Fibroblast of skin of abdomen (primary cell): ENCODE results near the gene KAZN.

Source experiments
- DNase-seq: peaks from one replicate; pipeline ENCODE4 v3.0.0-alpha.2; 2013

The KAZN gene

GRCh38 chr1:14866911-14867612 is 268.6 kb downstream of the KAZN start:
- DNase-seq, result no peak

GRCh38 chr1:14869187-14869586 is 270.7 kb downstream of the KAZN start:
- DNase-seq, result no peak

- DNase-seq, result no peak
These were observed 272.9 kb downstream of the KAZN start for GRCh38 chr1:14871218-14871970.

DNA sequence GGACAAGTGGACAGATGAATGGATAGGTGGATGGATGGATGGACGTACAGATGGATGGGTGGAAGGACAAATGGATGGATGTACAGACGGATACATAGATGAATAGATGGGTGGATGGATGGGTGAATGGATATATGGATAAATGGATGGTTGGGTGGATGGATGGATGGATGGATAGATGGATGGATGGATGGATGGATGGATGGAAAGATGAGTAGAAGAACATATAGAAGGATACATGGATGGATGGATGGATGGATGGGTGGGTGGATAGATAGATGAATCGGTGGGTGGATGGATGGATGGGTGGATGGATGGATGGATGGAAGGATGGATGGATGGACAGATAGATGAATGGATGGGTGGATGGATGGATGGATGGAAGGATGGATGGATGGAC is 274.3 kb downstream of the KAZN start:
- no peak for DNase-seq

- DNase-seq, result no peak
These were observed 275.2 kb downstream of the KAZN start for GRCh38 chr1:14873677-14874076.

DNA sequence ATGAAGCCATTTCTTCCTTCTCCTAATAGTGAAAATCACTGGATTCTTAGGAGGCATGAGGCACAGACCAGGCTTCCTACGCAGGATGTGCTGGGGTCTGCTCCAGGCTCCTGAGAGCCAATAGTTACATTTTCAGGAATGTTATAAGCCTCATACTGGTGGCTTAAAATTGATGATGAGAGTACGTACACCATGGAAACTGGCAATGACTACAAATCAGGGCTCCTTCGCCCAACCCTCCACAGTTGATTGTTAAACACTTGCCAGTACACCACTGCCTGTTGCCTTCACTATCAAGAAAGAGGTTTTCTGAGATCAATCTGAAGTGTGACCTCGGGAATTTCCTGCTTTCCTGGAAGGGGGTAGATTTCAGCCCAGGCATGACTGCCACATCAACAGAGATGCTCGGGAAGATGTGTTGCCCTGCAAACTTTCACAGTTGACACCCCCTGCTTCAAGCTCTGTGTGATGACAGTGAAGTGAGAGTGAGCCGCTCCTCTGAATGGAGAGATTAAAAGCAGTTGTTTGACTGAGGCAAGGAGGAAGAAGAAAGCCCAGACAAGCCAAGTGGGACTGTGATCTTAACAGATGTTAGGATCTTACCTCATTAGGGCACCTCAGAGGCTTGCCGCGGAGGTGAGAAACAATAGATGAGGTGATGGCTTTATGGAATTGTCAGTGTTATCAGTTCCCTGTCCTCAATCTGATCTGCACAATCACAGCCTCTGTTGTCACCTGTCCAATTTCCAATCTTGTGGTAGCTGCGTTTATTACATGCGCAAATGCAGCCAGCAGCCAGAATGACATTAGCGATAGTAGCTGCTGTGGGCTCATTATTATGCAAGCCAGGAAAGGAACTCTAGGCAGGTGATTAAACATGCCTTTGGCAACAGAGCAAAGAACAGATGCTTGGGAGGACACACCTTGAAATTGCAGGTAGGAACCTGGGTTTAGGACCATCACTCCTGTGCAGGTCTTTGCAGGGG is 277.3 kb downstream of the KAZN start:
- DNase-seq, result no peak

DNA sequence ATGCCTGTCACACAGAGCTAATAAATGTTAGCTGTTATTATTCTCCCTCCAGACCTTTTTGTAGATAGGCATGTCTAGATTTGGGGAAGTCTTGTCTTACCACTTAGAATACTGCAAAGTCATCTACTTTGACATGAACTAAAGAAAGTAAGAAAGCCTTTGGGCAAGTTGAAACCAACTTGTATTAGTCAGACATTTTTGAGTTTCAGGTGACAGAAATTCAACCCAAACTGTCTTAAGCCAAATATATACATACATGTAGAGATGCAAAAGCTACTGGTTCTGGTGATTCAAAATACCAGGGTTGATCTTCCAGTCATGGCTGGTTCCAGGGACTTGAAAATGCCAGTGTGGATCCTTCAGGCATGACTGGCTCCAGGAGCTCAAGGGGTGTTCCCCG is 278.3 kb downstream of the KAZN start:
- DNase-seq, result no peak

- no peak for DNase-seq
These were observed 278.7 kb downstream of the KAZN start for GRCh38 chr1:14877224-14877623.

- no peak for DNase-seq
These were observed 279.6 kb downstream of the KAZN start for GRCh38 chr1:14878124-14878523.

- no peak for DNase-seq
These were observed 280.5 kb downstream of the KAZN start for GRCh38 chr1:14878951-14879350.

DNA sequence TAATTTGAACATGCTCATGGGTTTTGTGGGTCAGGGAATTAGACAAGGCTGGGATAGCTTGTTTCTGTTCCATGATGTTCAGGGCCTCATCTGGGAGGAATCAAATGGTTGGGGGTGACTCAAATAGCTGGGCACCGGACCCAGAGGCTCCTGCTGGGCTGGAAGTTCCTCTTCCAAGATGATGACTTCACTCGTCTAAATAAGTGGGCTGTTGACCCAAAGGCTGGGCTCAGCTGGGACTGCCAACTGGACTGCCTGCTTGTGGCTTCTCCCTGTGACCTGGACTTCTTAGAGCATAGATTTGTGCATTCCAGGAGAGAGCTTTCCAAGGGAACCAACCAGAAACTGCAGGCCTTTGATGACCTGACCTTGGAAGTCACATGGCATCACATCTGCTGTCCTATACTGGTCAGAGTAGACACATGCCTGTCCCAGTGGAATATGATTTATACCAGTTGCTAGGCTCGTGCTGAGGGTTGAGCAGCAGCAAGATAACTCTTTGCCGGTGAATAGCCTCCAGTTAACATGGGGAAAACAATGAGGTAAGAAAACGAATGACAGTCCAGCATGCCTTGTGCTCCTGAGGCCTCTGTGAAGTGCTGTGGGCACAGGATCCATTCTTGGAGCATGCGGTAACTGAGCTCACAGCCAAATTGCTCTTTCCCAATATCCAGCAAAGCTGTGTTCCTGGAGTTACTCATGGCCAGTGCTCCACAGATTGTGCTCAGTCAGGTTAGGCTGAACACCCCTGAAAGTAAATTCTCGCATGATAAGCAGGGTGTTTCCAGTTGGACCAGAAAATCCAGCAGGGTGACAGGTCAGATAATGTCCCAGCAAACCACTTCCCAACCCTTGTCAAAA is 282.2 kb downstream of the KAZN start:
- DNase-seq, result no peak

DNA sequence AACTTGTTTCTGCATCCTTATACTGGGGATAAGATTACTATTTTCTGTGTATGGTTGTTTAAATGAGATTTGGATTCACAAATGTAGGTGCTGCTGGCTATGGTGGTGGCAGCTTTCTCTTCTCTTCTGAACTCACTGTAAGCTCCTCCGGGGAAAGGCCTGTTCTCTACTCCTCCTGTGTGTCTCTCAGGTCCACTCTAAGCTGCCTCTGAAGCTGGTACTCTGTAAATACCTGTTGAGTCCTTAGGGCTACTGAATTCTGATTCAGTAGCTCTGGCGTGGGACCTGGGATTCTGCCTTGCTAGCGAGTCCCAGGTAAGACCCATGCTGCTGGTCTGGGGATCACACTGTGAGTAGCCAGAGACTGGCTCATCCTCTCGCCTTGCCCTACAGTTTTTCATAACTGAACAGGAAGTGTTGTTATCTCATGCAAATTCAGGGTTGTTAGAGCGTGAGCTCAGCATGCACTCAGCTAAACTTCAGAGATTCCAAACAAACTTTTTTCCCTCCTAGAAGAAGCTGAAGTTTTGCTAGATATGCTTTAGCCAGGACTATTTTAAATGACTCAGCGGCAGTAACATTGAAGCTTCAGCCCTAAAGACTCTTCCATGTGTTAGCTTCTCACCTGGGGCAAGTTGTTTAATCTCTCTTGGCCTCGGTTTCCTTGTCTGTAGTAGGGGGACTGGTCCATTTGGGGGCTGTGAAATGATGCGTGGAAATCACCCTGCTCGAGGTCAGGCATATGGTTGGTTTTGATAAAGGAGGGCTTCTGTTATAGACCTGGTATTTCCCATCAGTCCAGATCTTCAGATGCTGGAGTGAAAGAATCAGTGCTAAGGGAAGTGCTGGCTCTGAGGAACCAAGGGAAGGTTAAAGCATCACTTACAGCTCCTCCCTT is 283.5 kb downstream of the KAZN start:
- DNase-seq, result no peak

GRCh38 chr1:14884614-14885175 is 286.2 kb downstream of the KAZN start:
- no peak for DNase-seq

GRCh38 chr1:14887044-14887566 is 288.6 kb downstream of the KAZN start:
- no peak for DNase-seq

- no peak for DNase-seq
These were observed 289.4 kb downstream of the KAZN start for GRCh38 chr1:14887764-14888350.

- DNase-seq, result no peak
These were observed 289.9 kb downstream of the KAZN start for GRCh38 chr1:14888374-14888773.

DNA sequence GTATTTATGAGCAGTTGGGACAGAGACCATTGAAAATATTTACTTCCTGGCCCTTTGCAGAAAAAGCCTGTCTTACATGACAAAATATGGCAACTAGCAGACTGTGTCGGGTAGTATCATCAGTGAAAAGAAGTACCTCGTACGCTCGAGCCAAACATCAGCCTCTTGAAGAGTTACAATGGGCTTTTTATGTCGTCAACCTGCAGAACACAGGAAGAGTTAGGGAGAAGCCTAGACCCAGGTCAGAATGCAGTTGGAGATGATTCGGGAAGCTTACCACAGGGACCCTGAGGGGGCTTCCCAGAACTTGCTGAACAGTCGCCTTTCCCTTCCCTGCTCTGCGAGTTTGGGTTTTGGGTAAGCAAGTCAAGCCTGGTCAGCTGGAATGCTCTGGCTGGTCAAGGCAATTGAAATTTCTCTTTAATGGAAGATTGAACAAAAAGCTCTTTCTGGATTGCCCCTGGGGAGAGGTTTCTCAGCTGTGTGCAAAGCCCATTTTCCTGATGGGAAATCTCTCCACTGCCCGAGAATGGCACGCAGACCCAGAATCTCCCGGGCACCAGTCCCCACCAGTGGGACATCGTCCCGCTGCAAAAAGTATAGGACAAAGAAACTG is 291.4 kb downstream of the KAZN start:
- DNase-seq, result no peak

DNA sequence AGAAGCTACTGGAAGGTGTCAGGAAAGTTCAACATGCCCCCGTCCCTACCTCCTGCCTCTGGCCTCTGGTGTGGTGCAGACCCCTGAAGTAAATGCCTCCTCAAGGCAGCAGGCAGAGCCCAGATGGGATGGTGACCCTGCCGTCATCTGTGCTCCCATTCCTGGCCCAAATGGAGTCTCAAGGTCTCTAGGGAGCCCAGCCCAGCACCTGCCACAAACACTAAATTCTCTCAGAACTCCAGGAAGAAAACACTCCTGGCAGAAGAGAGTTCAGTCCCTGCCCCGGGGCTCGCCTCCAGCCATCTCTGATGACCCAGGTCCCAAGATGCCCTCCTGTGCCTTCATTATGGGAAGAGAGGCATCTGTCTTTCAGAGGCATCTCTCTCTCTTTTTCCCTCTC is 293.5 kb downstream of the KAZN start:
- DNase-seq, result no peak

DNA sequence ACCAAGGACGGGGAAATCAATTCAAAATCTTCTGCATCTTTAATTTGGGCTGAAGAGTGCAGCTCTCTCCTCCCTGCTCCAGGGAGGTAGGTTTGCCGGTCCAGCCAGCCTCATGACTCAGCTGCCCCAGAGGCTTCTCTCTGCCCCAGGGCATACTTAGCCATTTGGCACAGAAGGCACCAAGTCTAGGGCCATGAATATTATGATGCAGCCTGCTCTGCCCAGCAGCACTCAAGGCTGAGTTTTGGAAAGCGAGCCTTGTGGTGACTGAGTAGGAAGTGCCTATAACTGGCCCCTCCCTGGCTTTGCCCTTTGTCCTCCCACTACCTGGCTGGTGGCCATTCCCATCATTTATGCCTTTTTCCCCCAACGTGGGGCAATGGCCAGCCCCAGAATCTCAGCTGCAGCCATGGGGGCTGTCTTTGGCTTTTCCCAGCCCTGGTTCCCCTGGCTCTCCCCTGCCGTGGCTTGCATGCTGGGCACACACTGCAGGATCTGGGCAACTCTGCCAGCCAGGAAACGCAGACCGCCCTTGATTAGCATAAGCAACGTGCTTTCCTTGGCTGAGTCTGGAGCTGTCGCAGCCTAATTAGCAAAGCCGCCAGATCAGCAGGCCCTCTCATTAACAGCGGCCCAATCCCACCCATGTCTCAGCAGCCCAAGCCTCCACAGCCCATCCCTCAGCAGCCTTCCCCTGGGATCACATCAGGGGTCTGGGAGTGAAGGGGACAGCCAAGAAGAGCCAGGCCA is 296.5 kb downstream of the KAZN start:
- no peak for DNase-seq
